ENCODE data around the gene TMEM86A. TPM values are rescaled to one million over a fixed set of nuclear protein-coding genes. Genes with fewer than 3 reads are reported as not detected.
"Not testable (repeated sequence)": the region's sequence is repeated elsewhere in the genome, so short reads cannot be mapped to it uniquely, and the experiment has no call there.

TMEM86A gene
- total RNA-seq, 4 donors from 2014 or later = 5.4 to 11.0 (median 6.8) TPM

GRCh38 chr11:18668131-18668530 lies 30.4 kb upstream of the TMEM86A start:
- H3K4me1 ChIP-seq = no peaks in the 10 kb centered on the region
- H3K4me3 ChIP-seq = no peak overlapping the region
- H3K27ac ChIP-seq = no peak overlapping the region
- 87 to 89% methylated on average over 4 of the region's 4 CpGs for WGBS, 2 donors
- TF ChIP-seq EP300 (IDR thresholded peaks at IDR 0.05) = no peak
- TF ChIP-seq CTCF (IDR thresholded peaks at IDR 0.05) = no peak
- TF ChIP-seq POLR2A (IDR thresholded peaks at IDR 0.05) = no peak
- no peak for DNase-seq (ENCODE audit: low spot score in 2 of 2)
- H3K27me3 ChIP-seq = no peaks in the 10 kb centered on the region
- no peaks in the 10 kb centered on the region for H3K36me3 ChIP-seq
- H3K9me3 ChIP-seq = no peaks in the 10 kb centered on the region

GRCh38 chr11:18669219-18669596 lies 29.4 kb upstream of the TMEM86A start:
- Histone ChIP-seq H3K4me3 (no peak overlapping the region), H3K9me3 (no peaks in the 10 kb centered on the region), H3K27me3 (no peaks in the 10 kb centered on the region), H3K27ac (no peak overlapping the region), H3K4me1 (no peaks in the 10 kb centered on the region), H3K36me3 (no peaks in the 10 kb centered on the region)
- 17 to 30% methylated on average over 2 of the region's 2 CpGs for WGBS, 2 donors
- DNase-seq (ENCODE audit: low spot score in 2 of 2) = no peak
- TF ChIP-seq POLR2A (IDR thresholded peaks at IDR 0.05) = no peak
- TF ChIP-seq EP300 (IDR thresholded peaks at IDR 0.05) = no peak
- no peak for TF ChIP-seq CTCF (IDR thresholded peaks at IDR 0.05)

- Histone ChIP-seq H3K9me3 (no peaks in the 10 kb centered on the region), H3K36me3 (no peaks in the 10 kb centered on the region), H3K27me3 (no peaks in the 10 kb centered on the region), H3K4me1 (no peaks in the 10 kb centered on the region), H3K27ac (no peak overlapping the region), H3K4me3 (no peak overlapping the region)
- TF ChIP-seq EP300 (IDR thresholded peaks at IDR 0.05) = no peak
- TF ChIP-seq CTCF (IDR thresholded peaks at IDR 0.05) = no peak
- no peak for TF ChIP-seq POLR2A (IDR thresholded peaks at IDR 0.05)
- WGBS, 2 donors = 71 to 77% methylated on average over 4 of the region's 4 CpGs
- DNase-seq (ENCODE audit: low spot score in 2 of 2) = no peak
Measured at GRCh38 chr11:18669711-18670110, 28.9 kb upstream of the TMEM86A start.

GRCh38 chr11:18671246-18671645 lies 27.3 kb upstream of the TMEM86A start:
- no peak for DNase-seq (ENCODE audit: low spot score in 2 of 2)
- Histone ChIP-seq H3K36me3 (no peaks in the 10 kb centered on the region), H3K27me3 (no peaks in the 10 kb centered on the region), H3K4me3 (no peak overlapping the region), H3K27ac (no peak overlapping the region), H3K9me3 (no peaks in the 10 kb centered on the region), H3K4me1 (no peaks in the 10 kb centered on the region)
- no peak for TF ChIP-seq POLR2A (IDR thresholded peaks at IDR 0.05)
- no peak for TF ChIP-seq CTCF (IDR thresholded peaks at IDR 0.05)
- TF ChIP-seq EP300 (IDR thresholded peaks at IDR 0.05) = no peak
- 86 to 87% methylated on average over 2 of the region's 2 CpGs for WGBS, 2 donors

GRCh38 chr11:18672209-18672608 lies 26.4 kb upstream of the TMEM86A start:
- H3K4me3 ChIP-seq; H3K27ac ChIP-seq; H3K4me1 ChIP-seq; DNase-seq (ENCODE audit: low spot score in 2 of 2); H3K9me3 ChIP-seq; H3K27me3 ChIP-seq; H3K36me3 ChIP-seq: not testable (repeated sequence)
- 75 to 81% methylated on average over 7 of the region's 7 CpGs for WGBS, 2 donors

- H3K36me3 ChIP-seq = no peaks in the 10 kb centered on the region
- no peak overlapping the region for H3K4me3 ChIP-seq
- no peak for DNase-seq (ENCODE audit: low spot score in 2 of 2)
- no peaks in the 10 kb centered on the region for H3K27me3 ChIP-seq
- H3K4me1 ChIP-seq = no peaks in the 10 kb centered on the region
- 68 to 77% methylated on average over 4 of the region's 4 CpGs for WGBS, 2 donors
- H3K9me3 ChIP-seq = no peaks in the 10 kb centered on the region
- TF ChIP-seq EP300 (IDR thresholded peaks at IDR 0.05) (no peak), POLR2A (IDR thresholded peaks at IDR 0.05) (no peak), CTCF (IDR thresholded peaks at IDR 0.05) (no peak)
- no peak overlapping the region for H3K27ac ChIP-seq
Measured at GRCh38 chr11:18676803-18677202, 21.8 kb upstream of the TMEM86A start.
